ENCODE measurements around the gene SMYD3. TPM values are rescaled to one million over a fixed set of nuclear protein-coding genes. Genes with fewer than 3 reads are reported as not detected.

SMYD3 gene
- total RNA-seq, 1 experiment from 2014 or later = 35.1 TPM

DNA sequence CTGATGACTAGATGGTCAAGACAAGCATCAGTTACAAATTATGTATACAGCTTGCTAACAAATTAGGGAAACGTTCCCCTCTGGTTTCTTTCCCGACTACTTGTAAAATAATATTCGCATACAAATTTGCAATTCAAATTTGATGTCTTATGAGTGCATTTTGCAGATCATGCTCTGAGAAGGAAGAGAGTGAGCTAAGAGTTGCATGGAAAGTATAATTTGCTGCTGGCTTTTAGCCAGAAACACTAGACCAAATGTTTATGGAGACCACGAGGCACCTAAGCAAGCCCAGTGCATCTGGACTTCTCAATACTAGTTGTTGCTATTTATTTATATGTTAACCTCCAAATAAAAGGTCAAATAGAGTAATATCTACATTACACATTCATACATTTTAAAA, 216.0 kb downstream of the SMYD3 start:
- TF ChIP-seq, protein P1, sequence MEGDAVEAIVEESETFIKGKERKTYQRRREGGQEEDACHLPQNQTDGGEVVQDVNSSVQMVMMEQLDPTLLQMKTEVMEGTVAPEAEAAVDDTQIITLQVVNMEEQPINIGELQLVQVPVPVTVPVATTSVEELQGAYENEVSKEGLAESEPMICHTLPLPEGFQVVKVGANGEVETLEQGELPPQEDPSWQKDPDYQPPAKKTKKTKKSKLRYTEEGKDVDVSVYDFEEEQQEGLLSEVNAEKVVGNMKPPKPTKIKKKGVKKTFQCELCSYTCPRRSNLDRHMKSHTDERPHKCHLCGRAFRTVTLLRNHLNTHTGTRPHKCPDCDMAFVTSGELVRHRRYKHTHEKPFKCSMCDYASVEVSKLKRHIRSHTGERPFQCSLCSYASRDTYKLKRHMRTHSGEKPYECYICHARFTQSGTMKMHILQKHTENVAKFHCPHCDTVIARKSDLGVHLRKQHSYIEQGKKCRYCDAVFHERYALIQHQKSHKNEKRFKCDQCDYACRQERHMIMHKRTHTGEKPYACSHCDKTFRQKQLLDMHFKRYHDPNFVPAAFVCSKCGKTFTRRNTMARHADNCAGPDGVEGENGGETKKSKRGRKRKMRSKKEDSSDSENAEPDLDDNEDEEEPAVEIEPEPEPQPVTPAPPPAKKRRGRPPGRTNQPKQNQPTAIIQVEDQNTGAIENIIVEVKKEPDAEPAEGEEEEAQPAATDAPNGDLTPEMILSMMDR (IDR thresholded peaks at IDR 0.05; ENCODE audit: unreplicated experiment) = no peak
- no TSS peak for BruUV-seq (replicated peaks)
- H3K9me3 Mint-ChIP-seq (ENCODE audit: low read depth, unreplicated experiment) = no peaks in the 10 kb centered on the region
- no peaks in the 10 kb centered on the region for H3K27me3 Mint-ChIP-seq (ENCODE audit: unreplicated experiment)
- H3K4me3 Mint-ChIP-seq (ENCODE audit: low read depth, unreplicated experiment) = no peak overlapping the region
- no peaks in the 10 kb centered on the region for H3K4me1 Mint-ChIP-seq (ENCODE audit: low read depth, unreplicated experiment)
- H3K27ac Mint-ChIP-seq (ENCODE audit: unreplicated experiment) = no peak overlapping the region
- H3K36me3 Mint-ChIP-seq (ENCODE audit: insufficient read depth, unreplicated experiment) = no peaks in the 10 kb centered on the region
- DNase-seq = no peak
- CTCF ChIA-PET = no interaction called here
- intact Hi-C loops (cut with micrococcal nuclease; ENCODE audit: unreplicated experiment) = no loop called here

DNA sequence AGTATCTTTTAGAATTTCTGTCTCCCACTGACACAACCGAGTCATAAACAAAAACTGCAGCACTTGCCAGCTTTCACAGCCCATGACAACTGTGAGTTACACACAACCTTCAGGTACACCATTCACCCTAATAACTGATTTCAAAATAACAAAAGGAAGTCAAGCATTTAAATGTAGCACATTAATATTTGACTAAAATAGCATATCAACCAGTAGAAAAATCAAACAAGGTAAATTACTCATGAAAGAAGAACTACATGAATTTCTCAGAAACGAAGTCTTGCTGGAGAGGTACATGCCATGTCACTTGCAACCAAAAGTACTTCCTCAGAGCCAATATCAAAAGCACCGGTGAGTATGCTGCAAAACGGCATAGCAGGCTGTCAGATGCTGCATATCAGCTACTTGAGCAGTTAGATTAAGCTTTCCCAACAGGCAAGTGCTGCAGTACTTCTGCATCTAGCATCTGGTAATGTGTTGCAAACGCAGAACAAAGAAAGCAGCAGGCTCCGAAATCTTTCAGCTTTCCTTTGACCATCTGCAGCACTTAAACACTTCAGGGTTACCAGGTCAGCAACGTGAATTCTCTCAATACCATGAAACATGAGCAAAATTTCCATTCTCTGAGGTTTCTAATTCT, 223.2 kb downstream of the SMYD3 start:
- no peaks in the 10 kb centered on the region for H3K27me3 Mint-ChIP-seq (ENCODE audit: unreplicated experiment)
- DNase-seq = no peak
- CTCF ChIA-PET = interaction anchor here (0.6 kb wide), 2 partner anchors 359 to 795 kb away, joined by 3 read pairs; no protein-coding TSS in a partner anchor
- BruUV-seq (replicated peaks) = no TSS peak
- TF ChIP-seq, protein P1 (IDR thresholded peaks at IDR 0.05; ENCODE audit: unreplicated experiment) = no peak
- H3K4me1 Mint-ChIP-seq (ENCODE audit: low read depth, unreplicated experiment) = no peaks in the 10 kb centered on the region
- no peak overlapping the region for H3K4me3 Mint-ChIP-seq (ENCODE audit: low read depth, unreplicated experiment)
- intact Hi-C loops (cut with micrococcal nuclease; ENCODE audit: unreplicated experiment) = no loop called here
- no peaks in the 10 kb centered on the region for H3K36me3 Mint-ChIP-seq (ENCODE audit: insufficient read depth, unreplicated experiment)
- H3K9me3 Mint-ChIP-seq (ENCODE audit: low read depth, unreplicated experiment) = no peaks in the 10 kb centered on the region
- H3K27ac Mint-ChIP-seq (ENCODE audit: unreplicated experiment) = no peak overlapping the region

DNA sequence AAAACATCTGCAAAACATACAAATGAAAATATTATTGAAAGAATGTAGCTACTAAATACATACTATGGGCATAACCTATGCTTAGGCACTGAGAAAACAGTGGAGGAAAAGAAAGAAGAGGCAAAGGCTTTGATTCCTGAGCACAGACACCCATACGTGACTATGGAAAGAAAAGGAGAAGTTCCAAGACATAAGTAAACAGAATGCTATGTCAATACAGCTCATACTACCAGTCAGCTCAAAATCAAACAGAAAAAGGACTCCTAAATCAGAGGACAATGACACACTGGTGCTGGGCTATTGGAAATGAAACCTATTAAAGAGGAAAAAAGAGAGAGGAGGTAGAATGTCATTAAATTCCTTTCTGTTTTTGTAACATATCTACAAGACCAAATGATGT, 225.4 kb downstream of the SMYD3 start:
- DNase-seq = no peak
- intact Hi-C loops (cut with micrococcal nuclease; ENCODE audit: unreplicated experiment) = no loop called here
- no peak overlapping the region for H3K4me3 Mint-ChIP-seq (ENCODE audit: low read depth, unreplicated experiment)
- no peaks in the 10 kb centered on the region for H3K4me1 Mint-ChIP-seq (ENCODE audit: low read depth, unreplicated experiment)
- H3K27me3 Mint-ChIP-seq (ENCODE audit: unreplicated experiment) = no peaks in the 10 kb centered on the region
- TF ChIP-seq, protein P1 (IDR thresholded peaks at IDR 0.05; ENCODE audit: unreplicated experiment) = no peak
- no peaks in the 10 kb centered on the region for H3K9me3 Mint-ChIP-seq (ENCODE audit: low read depth, unreplicated experiment)
- CTCF ChIA-PET = no interaction called here
- no peak overlapping the region for H3K27ac Mint-ChIP-seq (ENCODE audit: unreplicated experiment)
- BruUV-seq (replicated peaks) = no TSS peak
- no peaks in the 10 kb centered on the region for H3K36me3 Mint-ChIP-seq (ENCODE audit: insufficient read depth, unreplicated experiment)

DNA sequence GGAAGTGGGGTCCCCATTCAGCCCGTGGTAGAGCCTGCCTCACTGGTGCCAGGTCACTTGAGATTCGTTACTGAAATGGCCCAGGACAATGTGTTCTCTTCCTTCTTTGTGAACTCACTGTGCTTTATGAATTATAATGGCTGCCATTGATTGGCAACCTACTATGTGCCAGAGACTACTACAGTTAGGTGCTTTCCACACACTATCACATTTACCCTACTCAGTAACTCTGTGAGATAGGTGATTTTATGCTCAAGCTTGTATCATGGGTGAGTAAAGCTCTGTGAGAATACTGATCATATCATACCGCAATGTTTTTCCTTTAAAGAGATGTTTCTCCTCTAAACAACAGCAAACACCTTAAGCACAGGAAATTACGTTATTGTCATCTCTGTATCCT, 225.9 kb downstream of the SMYD3 start:
- Mint-ChIP-seq H3K4me1 (ENCODE audit: low read depth, unreplicated experiment) (no peaks in the 10 kb centered on the region), H3K4me3 (ENCODE audit: low read depth, unreplicated experiment) (no peak overlapping the region), H3K27ac (ENCODE audit: unreplicated experiment) (no peak overlapping the region), H3K36me3 (ENCODE audit: insufficient read depth, unreplicated experiment) (no peaks in the 10 kb centered on the region), H3K27me3 (ENCODE audit: unreplicated experiment) (no peaks in the 10 kb centered on the region), H3K9me3 (ENCODE audit: low read depth, unreplicated experiment) (no peaks in the 10 kb centered on the region)
- BruUV-seq (replicated peaks) = no TSS peak
- no peak for DNase-seq
- intact Hi-C loops (cut with micrococcal nuclease; ENCODE audit: unreplicated experiment) = no loop called here
- CTCF ChIA-PET = interaction anchor here (1.3 kb wide), 1 partner anchor 1125 kb away, joined by 5 read pairs; no protein-coding TSS in a partner anchor
- TF ChIP-seq, protein P1 (IDR thresholded peaks at IDR 0.05; ENCODE audit: unreplicated experiment) = no peak
